Hepatocyte (in vitro differentiated cells): Measurements from ENCODE around the gene PALS2. TPM values are rescaled to one million over a fixed set of nuclear protein-coding genes. Genes with fewer than 3 reads are reported as not detected.
A peak's percentile ranks its signal among the peaks of the same experiment; 100 is the strongest.

Source experiments
- DNase-seq: peaks from one replicate; pipeline ENCODE4 v3.0.0-alpha.2; 2016; ENCODE audit warnings: low spot score
- H2AFZ ChIP-seq: fragments of 200-600 bp; sonication (generic); 2 replicates; pipeline ENCODE4 v1.6.0; 2016; ENCODE audit warnings: antibody characterized with exemption, mild to moderate bottlenecking
- H3K27ac ChIP-seq: fragments of 200-600 bp; sonication (generic); 2 replicates; pipeline ENCODE4 v1.5.1; 2016; ENCODE audit warnings: mild to moderate bottlenecking
- H3K27me3 ChIP-seq: fragments of 200-600 bp; sonication (generic); 2 replicates; pipeline ENCODE4 v1.6.1; 2016
- H3K36me3 ChIP-seq: fragments of 200-600 bp; sonication (generic); replicated peaks from 2 replicates; pipeline ENCODE4 v1.5.1; 2016; ENCODE audit warnings: low read depth; ENCODE audit not compliant: insufficient read depth
- H3K4me1 ChIP-seq: fragments of 200-600 bp; sonication (generic); 2 replicates; pipeline ENCODE4 v1.5.1; 2016; ENCODE audit warnings: mild to moderate bottlenecking, moderate library complexity; ENCODE audit not compliant: insufficient read depth
- H3K4me2 ChIP-seq: fragments of 200-600 bp; sonication (generic); 2 replicates; pipeline ENCODE4 v1.6.0; 2016
- H3K4me3 ChIP-seq: fragments of 200-600 bp; sonication (generic); 2 replicates; pipeline ENCODE4 v1.5.1; 2016; ENCODE audit warnings: mild to moderate bottlenecking
- H3K79me2 ChIP-seq: fragments of 200-600 bp; sonication (generic); 2 replicates; pipeline ENCODE4 v1.6.0; 2017; ENCODE audit warnings: mild to moderate bottlenecking
- H3K9me2 ChIP-seq: fragments of 200-600 bp; sonication (generic); replicated peaks from 2 replicates; pipeline ENCODE4 v1.6.0; 2017; ENCODE audit warnings: mild to moderate bottlenecking; ENCODE audit not compliant: insufficient read depth
- H3K9me3 ChIP-seq: fragments of 200-600 bp; sonication (generic); 2 replicates; pipeline ENCODE4 v1.5.1; 2016; ENCODE audit warnings: low read depth, mild to moderate bottlenecking
- H4K20me1 ChIP-seq: fragments of 200-600 bp; sonication (generic); 2 replicates; pipeline ENCODE4 v1.6.0; 2016; ENCODE audit warnings: mild to moderate bottlenecking; ENCODE audit not compliant: insufficient read depth, poor library complexity, severe bottlenecking
- CTCF ChIP-seq: fragments of 200-600 bp; sonication (generic); IDR thresholded peaks from 2 replicates; pipeline ENCODE4 v1.5.1; 2016; ENCODE audit warnings: antibody characterized with exemption, mild to moderate bottlenecking; ENCODE audit not compliant: poor library complexity
- EZH2 ChIP-seq: fragments of 200-600 bp; sonication (generic); IDR thresholded peaks from 2 replicates; pipeline ENCODE4 v1.6.1; 2016; ENCODE audit warnings: antibody characterized with exemption, mild to moderate bottlenecking, borderline replicate concordance
- EZH2phosphoT487 ChIP-seq: fragments of 200-600 bp; sonication (generic); IDR thresholded peaks from one replicate; pipeline ENCODE4 v1.6.1; 2018; ENCODE audit warnings: antibody characterized with exemption, mild to moderate bottlenecking, low read depth, moderate library complexity; ENCODE audit not compliant: unreplicated experiment, severe bottlenecking
- WGBS: methylation state at CpG from one replicate; pipeline ENCODE4 v1.1.6; 2016; ENCODE audit warnings: low lambda C conversion rate; ENCODE audit errors: missing lambda C conversion rate; 5-methylcytosine and 5-hydroxymethylcytosine counted together
- polyA plus RNA-seq: library from polyadenylated mRNA; unstranded; fragments of >200 nt; fragmentation: Nextera tagmentation; extraction: Ambion mirVana; gene quantifications from 2 replicates; pipeline ENCODE4 v1.2.1, GENCODE V29; 2016
- total RNA-seq: library from RNA; depleted of rRNA; stranded (reverse); fragments of >200 nt; gene quantifications from 2 replicates; pipeline ENCODE4 v1.2.3, GENCODE V29; 2014

PALS2 gene
- total and polyA plus RNA-seq, 2 experiments from 2014 or later, result 37.6 to 74.9 TPM

- H3K4me3 ChIP-seq, result no peak overlapping the region
- H3K36me3 ChIP-seq, result no peaks in the 10 kb centered on the region
- DNase-seq, result no peak
- peaks cover 20% of the 10 kb centered on the region for H3K79me2 ChIP-seq
- TF ChIP-seq EZH2 (no peak), CTCF (no peak), EZH2phosphoT487 (no peak)
- no peaks in the 10 kb centered on the region for H4K20me1 ChIP-seq
- H3K9me3 ChIP-seq, result no peaks in the 10 kb centered on the region
- H3K9me2 ChIP-seq, result no peaks in the 10 kb centered on the region
- no peak overlapping the region for H3K4me2 ChIP-seq
- no peak overlapping the region for H2AFZ ChIP-seq
- peaks cover 6% of the 10 kb centered on the region for H3K27me3 ChIP-seq
- H3K27ac ChIP-seq, result no peak overlapping the region
- peaks cover 11% of the 10 kb centered on the region for H3K4me1 ChIP-seq
- WGBS, result 63% methylated on average over 2 of the region's 2 CpGs
Measured at GRCh38 chr7:24570983-24571382, 2.3 kb upstream of the PALS2 start.

GRCh38 chr7:24572016-24572392 lies 1.2 kb upstream of the PALS2 start:
- TF ChIP-seq EZH2 (no peak), CTCF (no peak), EZH2phosphoT487 (no peak)
- peaks cover 6% of the 10 kb centered on the region for H3K27me3 ChIP-seq
- H3K4me2 ChIP-seq, result peak overlapping the region; percentile 87
- peaks cover 11% of the 10 kb centered on the region for H3K4me1 ChIP-seq
- H3K79me2 ChIP-seq, result peaks cover 20% of the 10 kb centered on the region
- peak overlapping the region; percentile 92 for H3K27ac ChIP-seq
- no peaks in the 10 kb centered on the region for H3K9me2 ChIP-seq
- 84% methylated on average over 4 of the region's 4 CpGs for WGBS
- no peaks in the 10 kb centered on the region for H3K36me3 ChIP-seq
- H4K20me1 ChIP-seq, result no peaks in the 10 kb centered on the region
- no peaks in the 10 kb centered on the region for H3K9me3 ChIP-seq
- no peak overlapping the region for H3K4me3 ChIP-seq
- H2AFZ ChIP-seq, result no peak overlapping the region
- no peak for DNase-seq

DNA sequence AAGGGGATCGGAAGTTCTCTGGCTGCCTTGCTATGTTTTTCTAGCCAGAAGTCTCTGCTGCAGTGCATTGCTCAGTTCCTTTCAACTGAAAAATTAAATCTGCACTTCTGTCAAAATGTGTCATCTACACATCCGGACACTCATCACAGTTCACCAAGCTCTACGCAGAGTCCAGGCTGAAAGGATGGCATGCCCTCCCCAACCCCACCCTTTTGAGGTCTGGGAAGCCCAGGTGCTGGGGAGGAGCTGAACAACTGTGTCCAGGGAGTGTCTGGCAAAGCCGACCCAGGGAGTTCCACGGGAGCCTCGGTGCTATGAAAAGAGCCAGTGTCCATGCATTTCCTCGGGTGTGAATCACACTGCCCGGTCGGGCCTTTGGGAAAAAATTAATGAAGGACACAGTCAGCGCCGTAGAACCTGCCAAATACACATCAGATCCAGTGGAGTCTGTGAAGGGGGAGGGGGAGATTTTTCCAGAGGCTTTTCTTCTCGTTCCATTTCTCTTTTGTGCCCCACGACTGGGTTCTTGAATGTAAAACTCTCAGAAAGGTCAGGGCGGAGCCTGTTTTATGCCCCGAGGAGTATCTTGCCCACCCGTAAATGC lies 757 bp upstream of the PALS2 start:
- H3K79me2 ChIP-seq, result peaks cover 24% of the 10 kb centered on the region
- H3K4me1 ChIP-seq, result peaks cover 11% of the 10 kb centered on the region
- H3K9me2 ChIP-seq, result no peaks in the 10 kb centered on the region
- H3K4me2 ChIP-seq, result peak overlapping the region; percentile 87
- H3K9me3 ChIP-seq, result no peaks in the 10 kb centered on the region
- TF ChIP-seq EZH2, result no peak
- no peak for TF ChIP-seq EZH2phosphoT487
- TF ChIP-seq CTCF, result no peak
- H4K20me1 ChIP-seq, result no peaks in the 10 kb centered on the region
- peaks cover 6% of the 10 kb centered on the region for H3K27me3 ChIP-seq
- H2AFZ ChIP-seq, result peak overlapping the region; percentile 80
- H3K36me3 ChIP-seq, result no peaks in the 10 kb centered on the region
- DNase-seq, result peak; percentile 60
- 8% methylated on average over 16 of the region's 16 CpGs for WGBS
- peak overlapping the region; percentile 92 for H3K27ac ChIP-seq
- peak overlapping the region; percentile 73 for H3K4me3 ChIP-seq
